Testis (tissue), 2 donors: ENCODE results near the gene ALG14.

Experiments
- CTCF ChIP-seq, 3 experiments: fragments of 450-650 bp in 2 of 3; fragments of 200-600 bp in 1 of 3; sonication (generic) in 1 of 3; IDR thresholded peaks; one replicate each; pipeline ENCODE4 v1.5.1; 2016 to 2019; ENCODE audit warnings: antibody characterized with exemption in 3 of 3, mild to moderate bottlenecking in 2 of 3, moderate library complexity in 1 of 3
- POLR2A ChIP-seq: fragments of 450-650 bp; IDR thresholded peaks from one replicate; pipeline ENCODE4 v1.6.1; 2017; ENCODE audit warnings: antibody characterized with exemption, mild to moderate bottlenecking, moderate library complexity

DNA sequence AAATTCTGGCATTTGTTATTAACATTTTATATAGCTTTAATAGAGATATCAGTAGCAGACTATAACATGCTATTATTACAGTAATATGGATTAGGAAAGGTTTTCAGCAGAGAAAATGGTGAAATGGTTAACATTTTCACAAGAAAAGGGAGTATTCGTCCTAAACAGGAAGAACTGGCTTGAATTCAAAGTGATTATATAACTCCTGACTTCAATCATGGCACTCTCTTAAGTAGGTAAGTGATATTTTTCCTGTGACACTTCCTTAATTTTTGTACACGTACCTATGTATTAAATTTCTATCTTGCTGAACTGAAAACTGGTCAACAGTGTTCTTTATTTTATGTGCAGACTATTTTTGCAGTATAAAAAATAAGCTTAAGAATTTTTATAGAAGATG, 77.9 kb downstream of the ALG14 start:
- TF ChIP-seq CTCF (IDR thresholded peaks at IDR 0.05), result no peak
- no peak for TF ChIP-seq POLR2A
